Neural cell (in vitro differentiated cells): Measurements from ENCODE around the gene MAD1L1. TPM values are rescaled to one million over a fixed set of nuclear protein-coding genes. Genes with fewer than 3 reads are reported as not detected.

Experiments
- H2AFZ ChIP-seq: fragments of 200-600, 300-800 bp; sonication (generic), shearing (Covaris generic); 2 replicates; pipeline ENCODE4 v1.6.0; 2014; ENCODE audit warnings: low read depth, mild to moderate bottlenecking, antibody characterized with exemption, low read length, moderate library complexity
- H3F3A ChIP-seq: fragments of 200-600 bp; shearing (Covaris generic); 2 replicates; pipeline ENCODE4 v1.6.1; 2016; ENCODE audit warnings: mild to moderate bottlenecking, moderate library complexity, mixed read lengths, antibody characterized with exemption, low read length; ENCODE audit not compliant: insufficient read depth, poor library complexity, severe bottlenecking
- H3K27ac ChIP-seq: fragments of 200-600, 300-800 bp; sonication (generic), shearing (Covaris generic); 2 replicates; pipeline ENCODE4 v1.5.1; 2014; ENCODE audit warnings: mild to moderate bottlenecking, low read length, moderate library complexity
- H3K27me3 ChIP-seq: fragments of 300-800, 200-600 bp; sonication (generic), shearing (Covaris generic); 2 replicates; pipeline ENCODE4 v1.6.0; 2014; ENCODE audit warnings: mild to moderate bottlenecking, low read depth, low read length, moderate library complexity; ENCODE audit not compliant: insufficient read depth
- H3K36me3 ChIP-seq: fragments of 300-800, 200-600 bp; sonication (generic), shearing (Covaris generic); 2 replicates; pipeline ENCODE4 v1.5.1; 2014; ENCODE audit warnings: mild to moderate bottlenecking, antibody characterized with exemption, low read length, moderate library complexity; ENCODE audit not compliant: insufficient read depth
- H3K4me2 ChIP-seq: fragments of 300-800, 200-600 bp; sonication (generic), shearing (Covaris generic); 2 replicates; pipeline ENCODE4 v1.6.0; 2014; ENCODE audit warnings: mild to moderate bottlenecking, low read length
- H3K4me3 ChIP-seq: fragments of 300-800, 200-600 bp; sonication (generic), shearing (Covaris generic); 2 replicates; pipeline ENCODE4 v1.5.1; 2014; ENCODE audit warnings: mild to moderate bottlenecking, low read length, moderate library complexity
- H3K79me2 ChIP-seq: fragments of 200-600 bp; shearing (Covaris generic); replicated peaks from 2 replicates; pipeline ENCODE4 v1.6.0; 2014; ENCODE audit warnings: mild to moderate bottlenecking, low read length, moderate library complexity; ENCODE audit not compliant: insufficient read depth
- H3K9ac ChIP-seq: fragments of 300-800, 200-600 bp; sonication (generic), shearing (Covaris generic); 2 replicates; pipeline ENCODE4 v1.6.1; 2016; ENCODE audit warnings: mild to moderate bottlenecking, low read length, mixed read lengths
- H3K9me2 ChIP-seq: fragments of 200-600 bp; shearing (Covaris generic); 2 replicates; pipeline ENCODE4 v1.6.1; 2016; ENCODE audit warnings: mild to moderate bottlenecking, low read length, mixed read lengths; ENCODE audit not compliant: insufficient read depth
- H3K9me3 ChIP-seq: fragments of 200-600, 300-800 bp; sonication (generic), shearing (Covaris generic); 2 replicates; pipeline ENCODE4 v1.6.1; 2016; ENCODE audit warnings: mild to moderate bottlenecking, mixed run types, low read length, moderate library complexity, mixed read lengths
- H4K20me1 ChIP-seq: fragments of 200-600 bp; shearing (Covaris generic); 2 replicates; pipeline ENCODE4 v1.6.1; 2016; ENCODE audit warnings: mild to moderate bottlenecking, mixed run types; ENCODE audit not compliant: insufficient read depth
- EP300 ChIP-seq: fragments of 450-650 bp; conservative IDR thresholded peaks from 2 replicates; pipeline ENCODE4 v1.6.1; 2014; ENCODE audit warnings: antibody characterized with exemption, mild to moderate bottlenecking, moderate library complexity; ENCODE audit not compliant: poor library complexity, severe bottlenecking
- EZH2 ChIP-seq: fragments of 200-600, 300-800 bp; shearing (Covaris generic), sonication (generic); IDR thresholded peaks from 2 replicates; pipeline ENCODE4 v1.6.1; 2014; ENCODE audit warnings: antibody characterized with exemption, low read length, borderline replicate concordance, mild to moderate bottlenecking; ENCODE audit not compliant: insufficient read depth, poor library complexity, severe bottlenecking
- MXI1 ChIP-seq: fragments of 450-650 bp; conservative IDR thresholded peaks from 2 replicates; pipeline ENCODE4 v1.6.1; 2014; ENCODE audit warnings: antibody characterized with exemption, mild to moderate bottlenecking; ENCODE audit not compliant: poor library complexity, severe bottlenecking
- POLR2AphosphoS5 ChIP-seq: IDR thresholded peaks from 2 replicates; pipeline ENCODE4 v1.6.1; 2012
- RAD21 ChIP-seq: fragments of 450-650 bp; conservative IDR thresholded peaks from 2 replicates; pipeline ENCODE4 v1.6.1; 2014; ENCODE audit warnings: antibody characterized with exemption, mild to moderate bottlenecking, moderate library complexity
- SMC3 ChIP-seq: fragments of 450-650 bp; conservative IDR thresholded peaks from 2 replicates; pipeline ENCODE4 v1.6.1; 2014; ENCODE audit warnings: antibody characterized with exemption, mild to moderate bottlenecking, moderate library complexity; ENCODE audit not compliant: poor library complexity
- TAF1 ChIP-seq: IDR thresholded peaks from 2 replicates; pipeline ENCODE4 v1.6.1; 2012; ENCODE audit warnings: low read depth
- polyA plus RNA-seq: library from polyadenylated mRNA; depleted of rRNA; stranded (reverse); fragments of >200 nt; gene quantifications from 2 replicates; pipeline ENCODE4 v1.2.3, GENCODE V29; 2014
- TF ChIP-seq, protein P1 (sequence below): fragments of 450-650 bp; IDR thresholded peaks from 2 replicates; pipeline ENCODE4 v1.5.1; 2014; ENCODE audit warnings: antibody characterized with exemption, mild to moderate bottlenecking, moderate library complexity; ENCODE audit not compliant: poor library complexity, severe bottlenecking
- TF ChIP-seq, protein P2 (sequence below): IDR thresholded peaks from 2 replicates; pipeline ENCODE4 v1.6.1; 2012; ENCODE audit warnings: borderline replicate concordance

MAD1L1 gene
- polyA plus RNA-seq, 1 donor from 2014 or later = 31.4 TPM

DNA sequence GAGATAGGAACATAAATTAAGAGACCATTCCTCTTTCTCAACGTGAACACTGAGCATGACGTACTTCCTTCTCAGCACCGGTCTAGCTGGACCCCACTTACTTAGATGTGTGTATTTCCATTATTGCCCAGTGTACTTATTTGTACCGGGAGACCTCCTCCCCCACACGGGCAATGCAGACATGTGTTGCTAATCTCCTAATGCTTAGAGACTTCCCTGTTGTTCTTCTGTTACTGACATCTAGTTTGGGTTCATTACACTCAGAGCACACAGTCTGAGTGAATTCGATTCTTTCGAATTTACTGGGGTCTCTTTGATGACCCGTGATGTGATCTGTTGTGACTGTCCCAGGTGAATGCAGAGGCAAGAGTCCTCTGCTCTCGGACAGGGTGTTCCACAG is 260.0 kb downstream of the MAD1L1 start:
- no peaks in the 10 kb centered on the region for H3F3A ChIP-seq

DNA sequence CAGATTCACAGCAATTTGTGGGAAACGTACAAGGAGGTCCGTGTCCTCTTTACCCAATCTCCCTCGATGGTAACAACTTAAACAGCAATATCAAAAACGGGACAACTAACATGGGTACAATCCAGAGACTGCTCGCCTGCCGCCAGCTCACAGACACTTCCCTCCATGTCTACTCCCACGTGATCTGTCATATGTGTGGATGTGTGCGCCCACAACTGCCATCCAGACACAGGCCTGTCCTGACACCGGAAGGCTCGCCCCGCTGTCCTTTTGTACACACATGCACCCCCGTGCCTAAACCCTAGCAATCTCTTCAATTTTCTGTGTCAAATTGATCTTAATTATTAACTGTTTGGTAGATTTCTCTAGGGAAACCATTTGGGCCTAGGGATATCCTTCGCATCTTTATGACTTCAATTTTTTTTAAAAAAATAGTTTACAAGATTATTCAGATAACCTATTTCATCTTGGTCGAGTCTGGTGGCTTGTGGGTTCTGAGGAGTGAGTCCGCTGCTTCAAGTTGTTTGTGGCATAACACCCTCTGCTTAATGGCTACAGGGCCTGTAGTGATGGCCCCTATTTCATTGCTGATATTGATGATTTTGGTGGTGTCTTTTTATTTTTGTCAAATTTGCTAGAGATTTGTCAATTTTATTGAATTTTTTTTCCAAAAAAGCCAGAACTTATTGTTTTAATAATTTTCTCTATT is 260.6 kb downstream of the MAD1L1 start:
- no peaks in the 10 kb centered on the region for H3K9me3 ChIP-seq
- H3K27me3 ChIP-seq = no peaks in the 10 kb centered on the region
- TF ChIP-seq, protein P1, sequence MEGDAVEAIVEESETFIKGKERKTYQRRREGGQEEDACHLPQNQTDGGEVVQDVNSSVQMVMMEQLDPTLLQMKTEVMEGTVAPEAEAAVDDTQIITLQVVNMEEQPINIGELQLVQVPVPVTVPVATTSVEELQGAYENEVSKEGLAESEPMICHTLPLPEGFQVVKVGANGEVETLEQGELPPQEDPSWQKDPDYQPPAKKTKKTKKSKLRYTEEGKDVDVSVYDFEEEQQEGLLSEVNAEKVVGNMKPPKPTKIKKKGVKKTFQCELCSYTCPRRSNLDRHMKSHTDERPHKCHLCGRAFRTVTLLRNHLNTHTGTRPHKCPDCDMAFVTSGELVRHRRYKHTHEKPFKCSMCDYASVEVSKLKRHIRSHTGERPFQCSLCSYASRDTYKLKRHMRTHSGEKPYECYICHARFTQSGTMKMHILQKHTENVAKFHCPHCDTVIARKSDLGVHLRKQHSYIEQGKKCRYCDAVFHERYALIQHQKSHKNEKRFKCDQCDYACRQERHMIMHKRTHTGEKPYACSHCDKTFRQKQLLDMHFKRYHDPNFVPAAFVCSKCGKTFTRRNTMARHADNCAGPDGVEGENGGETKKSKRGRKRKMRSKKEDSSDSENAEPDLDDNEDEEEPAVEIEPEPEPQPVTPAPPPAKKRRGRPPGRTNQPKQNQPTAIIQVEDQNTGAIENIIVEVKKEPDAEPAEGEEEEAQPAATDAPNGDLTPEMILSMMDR = no peak
- no peak for TF ChIP-seq EP300
- no peak for TF ChIP-seq SMC3
- no peak for TF ChIP-seq POLR2AphosphoS5
- no peak for TF ChIP-seq TAF1
- TF ChIP-seq EZH2 = no peak
- no peak for TF ChIP-seq RAD21
- TF ChIP-seq MXI1 = no peak
- TF ChIP-seq, protein P2, sequence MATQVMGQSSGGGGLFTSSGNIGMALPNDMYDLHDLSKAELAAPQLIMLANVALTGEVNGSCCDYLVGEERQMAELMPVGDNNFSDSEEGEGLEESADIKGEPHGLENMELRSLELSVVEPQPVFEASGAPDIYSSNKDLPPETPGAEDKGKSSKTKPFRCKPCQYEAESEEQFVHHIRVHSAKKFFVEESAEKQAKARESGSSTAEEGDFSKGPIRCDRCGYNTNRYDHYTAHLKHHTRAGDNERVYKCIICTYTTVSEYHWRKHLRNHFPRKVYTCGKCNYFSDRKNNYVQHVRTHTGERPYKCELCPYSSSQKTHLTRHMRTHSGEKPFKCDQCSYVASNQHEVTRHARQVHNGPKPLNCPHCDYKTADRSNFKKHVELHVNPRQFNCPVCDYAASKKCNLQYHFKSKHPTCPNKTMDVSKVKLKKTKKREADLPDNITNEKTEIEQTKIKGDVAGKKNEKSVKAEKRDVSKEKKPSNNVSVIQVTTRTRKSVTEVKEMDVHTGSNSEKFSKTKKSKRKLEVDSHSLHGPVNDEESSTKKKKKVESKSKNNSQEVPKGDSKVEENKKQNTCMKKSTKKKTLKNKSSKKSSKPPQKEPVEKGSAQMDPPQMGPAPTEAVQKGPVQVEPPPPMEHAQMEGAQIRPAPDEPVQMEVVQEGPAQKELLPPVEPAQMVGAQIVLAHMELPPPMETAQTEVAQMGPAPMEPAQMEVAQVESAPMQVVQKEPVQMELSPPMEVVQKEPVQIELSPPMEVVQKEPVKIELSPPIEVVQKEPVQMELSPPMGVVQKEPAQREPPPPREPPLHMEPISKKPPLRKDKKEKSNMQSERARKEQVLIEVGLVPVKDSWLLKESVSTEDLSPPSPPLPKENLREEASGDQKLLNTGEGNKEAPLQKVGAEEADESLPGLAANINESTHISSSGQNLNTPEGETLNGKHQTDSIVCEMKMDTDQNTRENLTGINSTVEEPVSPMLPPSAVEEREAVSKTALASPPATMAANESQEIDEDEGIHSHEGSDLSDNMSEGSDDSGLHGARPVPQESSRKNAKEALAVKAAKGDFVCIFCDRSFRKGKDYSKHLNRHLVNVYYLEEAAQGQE = no peak
- no peak overlapping the region for H3K4me2 ChIP-seq
- H3K27ac ChIP-seq = no peak overlapping the region
- H3K9me2 ChIP-seq = no peaks in the 10 kb centered on the region
- H2AFZ ChIP-seq = no peak overlapping the region
- no peak overlapping the region for H3K4me3 ChIP-seq
- H3K36me3 ChIP-seq = no peaks in the 10 kb centered on the region
- no peak overlapping the region for H3K9ac ChIP-seq
- H4K20me1 ChIP-seq = no peaks in the 10 kb centered on the region
- H3F3A ChIP-seq = no peaks in the 10 kb centered on the region
- no peaks in the 10 kb centered on the region for H3K79me2 ChIP-seq

More for the DNA sequence above, 260.0 kb downstream of the MAD1L1 start:
- Histone ChIP-seq H2AFZ (no peak overlapping the region), H3K9me3 (no peaks in the 10 kb centered on the region), H3K4me2 (no peak overlapping the region), H4K20me1 (no peaks in the 10 kb centered on the region), H3K27me3 (no peaks in the 10 kb centered on the region), H3K9me2 (no peaks in the 10 kb centered on the region), H3K27ac (no peak overlapping the region), H3K4me3 (no peak overlapping the region), H3K9ac (no peak overlapping the region), H3K79me2 (no peaks in the 10 kb centered on the region), H3K36me3 (no peaks in the 10 kb centered on the region)
- TF ChIP-seq EP300 (no peak), TAF1 (no peak), POLR2AphosphoS5 (no peak), RAD21 (no peak), EZH2 (no peak), SMC3 (no peak), MXI1 (no peak)
- TF ChIP-seq, protein P1 = no peak
- TF ChIP-seq, protein P2 = no peak
